Measurements from ENCODE around the gene HBS1L.
A peak's percentile ranks its signal among the peaks of the same experiment; 100 is the strongest.

DNA sequence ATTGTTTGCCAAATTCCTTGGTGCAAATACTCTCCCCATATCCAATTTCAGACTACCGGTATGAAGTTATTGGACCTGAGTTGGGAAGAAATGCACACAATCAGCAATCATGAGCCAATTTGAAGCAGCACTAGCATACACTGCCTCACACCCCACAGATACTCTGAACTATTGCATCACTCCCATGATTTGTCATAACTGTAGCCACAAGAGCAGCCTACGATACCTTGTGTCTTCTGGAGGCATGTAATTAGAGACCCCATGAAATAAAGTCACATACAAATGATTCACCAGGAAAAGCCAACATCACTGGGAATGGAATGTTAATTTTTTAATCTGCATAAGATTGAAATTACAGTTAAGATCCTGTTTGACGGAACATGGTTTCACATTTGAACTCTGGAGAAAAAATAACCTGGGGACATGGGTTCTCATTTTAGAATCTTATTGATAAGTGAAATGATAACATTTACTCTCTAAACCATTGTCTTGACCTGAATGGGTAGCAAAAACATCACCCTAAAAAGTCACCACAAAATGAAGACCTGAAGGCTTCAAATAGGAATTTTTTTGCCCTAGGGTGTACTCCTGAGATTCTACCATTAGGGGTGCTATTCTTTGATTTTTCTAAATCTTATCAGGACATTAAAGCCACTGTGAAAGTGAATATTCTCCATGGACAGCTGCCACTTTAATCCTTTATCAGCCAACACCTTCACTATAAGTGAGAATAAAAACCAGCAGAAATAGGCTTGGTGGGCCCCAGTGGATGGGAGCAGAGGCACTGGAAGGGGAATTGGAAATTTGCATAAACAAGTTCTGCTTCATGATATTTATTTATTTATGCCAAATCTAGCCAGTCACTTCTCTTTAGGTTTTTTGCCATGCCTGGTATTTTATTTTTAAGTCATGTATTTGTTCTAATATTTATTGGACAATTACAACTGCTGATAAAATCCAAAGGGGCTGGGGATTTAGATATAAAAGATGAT lies 34.5 kb upstream of the HBS1L start:
- TF ChIP-seq, protein P1, sequence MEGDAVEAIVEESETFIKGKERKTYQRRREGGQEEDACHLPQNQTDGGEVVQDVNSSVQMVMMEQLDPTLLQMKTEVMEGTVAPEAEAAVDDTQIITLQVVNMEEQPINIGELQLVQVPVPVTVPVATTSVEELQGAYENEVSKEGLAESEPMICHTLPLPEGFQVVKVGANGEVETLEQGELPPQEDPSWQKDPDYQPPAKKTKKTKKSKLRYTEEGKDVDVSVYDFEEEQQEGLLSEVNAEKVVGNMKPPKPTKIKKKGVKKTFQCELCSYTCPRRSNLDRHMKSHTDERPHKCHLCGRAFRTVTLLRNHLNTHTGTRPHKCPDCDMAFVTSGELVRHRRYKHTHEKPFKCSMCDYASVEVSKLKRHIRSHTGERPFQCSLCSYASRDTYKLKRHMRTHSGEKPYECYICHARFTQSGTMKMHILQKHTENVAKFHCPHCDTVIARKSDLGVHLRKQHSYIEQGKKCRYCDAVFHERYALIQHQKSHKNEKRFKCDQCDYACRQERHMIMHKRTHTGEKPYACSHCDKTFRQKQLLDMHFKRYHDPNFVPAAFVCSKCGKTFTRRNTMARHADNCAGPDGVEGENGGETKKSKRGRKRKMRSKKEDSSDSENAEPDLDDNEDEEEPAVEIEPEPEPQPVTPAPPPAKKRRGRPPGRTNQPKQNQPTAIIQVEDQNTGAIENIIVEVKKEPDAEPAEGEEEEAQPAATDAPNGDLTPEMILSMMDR (conservative IDR thresholded peaks at IDR 0.05; ENCODE audit: low read depth, low read length), result peak; percentile 47
- peak; percentile 97 for TF ChIP-seq CEBPB (IDR thresholded peaks at IDR 0.05; ENCODE audit: low read depth, low read length)
- no peak for TF ChIP-seq RCOR1 (IDR thresholded peaks at IDR 0.05; ENCODE audit: insufficient replicate concordance, low read length)
- no peak for TF ChIP-seq FOS (IDR thresholded peaks at IDR 0.05; ENCODE audit: low read depth, low read length)
- no peak for TF ChIP-seq NFE2L2 (IDR thresholded peaks at IDR 0.05; ENCODE audit: low read depth, low read length)
- no peak for TF ChIP-seq POLR2A (IDR thresholded peaks at IDR 0.05; ENCODE audit: low read depth, low read length)
- TF ChIP-seq, protein P2, sequence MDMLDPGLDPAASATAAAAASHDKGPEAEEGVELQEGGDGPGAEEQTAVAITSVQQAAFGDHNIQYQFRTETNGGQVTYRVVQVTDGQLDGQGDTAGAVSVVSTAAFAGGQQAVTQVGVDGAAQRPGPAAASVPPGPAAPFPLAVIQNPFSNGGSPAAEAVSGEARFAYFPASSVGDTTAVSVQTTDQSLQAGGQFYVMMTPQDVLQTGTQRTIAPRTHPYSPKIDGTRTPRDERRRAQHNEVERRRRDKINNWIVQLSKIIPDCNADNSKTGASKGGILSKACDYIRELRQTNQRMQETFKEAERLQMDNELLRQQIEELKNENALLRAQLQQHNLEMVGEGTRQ (IDR thresholded peaks at IDR 0.05; ENCODE audit: low read depth, low read length), result no peak
- TF ChIP-seq CHD1 (IDR thresholded peaks at IDR 0.05; ENCODE audit: low read depth, low read length), result no peak

Data from IMR-90 (cell line).